Measurements from ENCODE around the gene TNIP1.

TNIP1 gene

GRCh38 chr5:151030056-151030336 lies 50.8 kb downstream of the TNIP1 start:
- in situ Hi-C loops (cut with MboI; ENCODE audit: low pct_unique_long_range_greater_than_20kb, low sequenced_read_pairs) = no loop called here
- no peak for DNase-seq

GRCh38 chr5:151029179-151030055 lies 51.4 kb downstream of the TNIP1 start:
- in situ Hi-C loops (cut with MboI; ENCODE audit: low pct_unique_long_range_greater_than_20kb, low sequenced_read_pairs) = no loop called here
- no peak for DNase-seq

- in situ Hi-C loops (cut with MboI; ENCODE audit: low pct_unique_long_range_greater_than_20kb, low sequenced_read_pairs) = no loop called here
These were observed 52.1 kb downstream of the TNIP1 start for GRCh38 chr5:151028717-151029116.

GRCh38 chr5:151027961-151028479 lies 52.8 kb downstream of the TNIP1 start:
- DNase-seq = no peak
- in situ Hi-C loops (cut with MboI; ENCODE audit: low pct_unique_long_range_greater_than_20kb, low sequenced_read_pairs) = no loop called here

More at GRCh38 chr5:151028717-151029116, 52.1 kb downstream of the TNIP1 start:
- no peak for DNase-seq

GRCh38 chr5:151026679-151027078 lies 54.2 kb downstream of the TNIP1 start:
- in situ Hi-C loops (cut with MboI; ENCODE audit: low pct_unique_long_range_greater_than_20kb, low sequenced_read_pairs) = no loop called here
- no peak for DNase-seq

- no peak for DNase-seq
- in situ Hi-C loops (cut with MboI; ENCODE audit: low pct_unique_long_range_greater_than_20kb, low sequenced_read_pairs) = no loop called here
These were observed 54.7 kb downstream of the TNIP1 start for GRCh38 chr5:151026088-151026487.

GRCh38 chr5:151025250-151025606 lies 55.6 kb downstream of the TNIP1 start:
- no peak for DNase-seq
- in situ Hi-C loops (cut with MboI; ENCODE audit: low pct_unique_long_range_greater_than_20kb, low sequenced_read_pairs) = no loop called here

- in situ Hi-C loops (cut with MboI; ENCODE audit: low pct_unique_long_range_greater_than_20kb, low sequenced_read_pairs) = no loop called here
- DNase-seq = no peak
These were observed 56.2 kb downstream of the TNIP1 start for GRCh38 chr5:151024440-151025249.

GRCh38 chr5:151023651-151024050 lies 57.2 kb downstream of the TNIP1 start:
- DNase-seq = no peak
- in situ Hi-C loops (cut with MboI; ENCODE audit: low pct_unique_long_range_greater_than_20kb, low sequenced_read_pairs) = no loop called here

GRCh38 chr5:151023047-151023615 lies 57.7 kb downstream of the TNIP1 start:
- in situ Hi-C loops (cut with MboI; ENCODE audit: low pct_unique_long_range_greater_than_20kb, low sequenced_read_pairs) = no loop called here
- DNase-seq = no peak

GRCh38 chr5:151022511-151023018 lies 58.3 kb downstream of the TNIP1 start:
- in situ Hi-C loops (cut with MboI; ENCODE audit: low pct_unique_long_range_greater_than_20kb, low sequenced_read_pairs) = no loop called here
- no peak for DNase-seq

- in situ Hi-C loops (cut with MboI; ENCODE audit: low pct_unique_long_range_greater_than_20kb, low sequenced_read_pairs) = no loop called here
These were observed 59.1 kb downstream of the TNIP1 start for GRCh38 chr5:151021746-151022145.

GRCh38 chr5:151020304-151021110 lies 60.3 kb downstream of the TNIP1 start, which contains the start of gene GPX3:
Gene GPX3, plus strand, starts transcription at chr5:151020591. Its CDS starts 64 bp downstream, at chr5:151020655.
- in situ Hi-C loops (cut with MboI; ENCODE audit: low pct_unique_long_range_greater_than_20kb, low sequenced_read_pairs) = no loop called here
- peak; percentile 87 for DNase-seq

More at GRCh38 chr5:151021746-151022145, 59.1 kb downstream of the TNIP1 start:
- no peak for DNase-seq

GRCh38 chr5:151019331-151019730 lies 61.5 kb downstream of the TNIP1 start:
- in situ Hi-C loops (cut with MboI; ENCODE audit: low pct_unique_long_range_greater_than_20kb, low sequenced_read_pairs) = no loop called here
- no peak for DNase-seq

GRCh38 chr5:151018846-151019245 lies 62.0 kb downstream of the TNIP1 start:
- no peak for DNase-seq
- in situ Hi-C loops (cut with MboI; ENCODE audit: low pct_unique_long_range_greater_than_20kb, low sequenced_read_pairs) = no loop called here

GRCh38 chr5:151017897-151018296 lies 62.9 kb downstream of the TNIP1 start:
- in situ Hi-C loops (cut with MboI; ENCODE audit: low pct_unique_long_range_greater_than_20kb, low sequenced_read_pairs) = no loop called here
- no peak for DNase-seq

- in situ Hi-C loops (cut with MboI; ENCODE audit: low pct_unique_long_range_greater_than_20kb, low sequenced_read_pairs) = no loop called here
- DNase-seq = no peak
These were observed 64.1 kb downstream of the TNIP1 start for GRCh38 chr5:151016700-151017099.

GRCh38 chr5:151015974-151016587 lies 64.8 kb downstream of the TNIP1 start:
- in situ Hi-C loops (cut with MboI; ENCODE audit: low pct_unique_long_range_greater_than_20kb, low sequenced_read_pairs) = no loop called here
- DNase-seq = no peak

All from KBM-7 (cell line).